Activated gamma-delta T cell treated with Interleukin-2 at 50 U/mL for 16 hours (primary cell): ENCODE data around the gene ROS1.

Experiments used
- DNase-seq: peaks from one replicate; pipeline ENCODE4 v3.0.0-alpha.2; 2020

Gene ROS1

GRCh38 chr6:117440706-117441525 lies 15.2 kb upstream of the ROS1 start:
- no peak for DNase-seq

- DNase-seq = no peak
Observed at GRCh38 chr6:117432273-117432672, 6.5 kb upstream of the ROS1 start.

GRCh38 chr6:117423754-117424153 lies 2.0 kb downstream of the ROS1 start:
- no peak for DNase-seq

GRCh38 chr6:117418320-117418719 lies 7.4 kb downstream of the ROS1 start:
- no peak for DNase-seq

- no peak for DNase-seq
Observed at GRCh38 chr6:117417851-117418250, 7.9 kb downstream of the ROS1 start.

- DNase-seq = no peak
Observed at GRCh38 chr6:117414770-117415169, 11.0 kb downstream of the ROS1 start.

GRCh38 chr6:117411474-117411873 lies 14.3 kb downstream of the ROS1 start:
- DNase-seq = no peak

GRCh38 chr6:117409863-117410262 lies 15.9 kb downstream of the ROS1 start:
- DNase-seq = no peak

- DNase-seq = no peak
Observed at GRCh38 chr6:117409420-117409819, 16.3 kb downstream of the ROS1 start.

GRCh38 chr6:117404548-117404947 lies 21.2 kb downstream of the ROS1 start:
- DNase-seq = no peak

- DNase-seq = no peak
Observed at GRCh38 chr6:117401799-117402198, 23.9 kb downstream of the ROS1 start.

GRCh38 chr6:117399924-117400323 lies 25.8 kb downstream of the ROS1 start:
- no peak for DNase-seq

- no peak for DNase-seq
Observed at GRCh38 chr6:117399126-117399525, 26.6 kb downstream of the ROS1 start.

GRCh38 chr6:117397536-117398227 lies 28.1 kb downstream of the ROS1 start:
- DNase-seq = no peak

GRCh38 chr6:117396228-117396627 lies 29.5 kb downstream of the ROS1 start:
- no peak for DNase-seq

GRCh38 chr6:117395164-117395563 lies 30.6 kb downstream of the ROS1 start:
- DNase-seq = no peak

- DNase-seq = no peak
Observed at GRCh38 chr6:117393045-117393444, 32.7 kb downstream of the ROS1 start.

GRCh38 chr6:117391874-117392583 lies 33.7 kb downstream of the ROS1 start:
- DNase-seq = no peak

GRCh38 chr6:117389227-117390057 lies 36.3 kb downstream of the ROS1 start:
- no peak for DNase-seq

GRCh38 chr6:117387454-117387974 lies 38.2 kb downstream of the ROS1 start:
- no peak for DNase-seq

- no peak for DNase-seq
Observed at GRCh38 chr6:117384659-117385058, 41.1 kb downstream of the ROS1 start.

GRCh38 chr6:117381749-117382148 lies 44.0 kb downstream of the ROS1 start:
- no peak for DNase-seq

GRCh38 chr6:117380298-117380697 lies 45.4 kb downstream of the ROS1 start:
- DNase-seq = no peak
